NCI-H748 (cell line): ENCODE measurements around the gene CD14.

Experiments used
- DNase-seq: peaks from one replicate; lab custom pipeline; 2025; ENCODE audit not compliant: unreplicated experiment; lab: John Stamatoyannopoulos, UW

Gene CD14

GRCh38 chr5:140596321-140596741 is 36.6 kb downstream of the CD14 start:
- DNase-seq, result no peak

GRCh38 chr5:140595538-140596300 is 37.3 kb downstream of the CD14 start:
- no peak for DNase-seq

- DNase-seq, result no peak
Observed at GRCh38 chr5:140594169-140594568, 38.8 kb downstream of the CD14 start.

GRCh38 chr5:140593070-140593469 is 39.9 kb downstream of the CD14 start:
- DNase-seq, result peak; percentile 32

- DNase-seq, result no peak
Observed at GRCh38 chr5:140591747-140592372, 41.1 kb downstream of the CD14 start.

GRCh38 chr5:140590861-140591260 is 42.1 kb downstream of the CD14 start:
- no peak for DNase-seq

- no peak for DNase-seq
Observed at GRCh38 chr5:140588311-140589070, 44.5 kb downstream of the CD14 start.

GRCh38 chr5:140587495-140587894 is 45.5 kb downstream of the CD14 start:
- no peak for DNase-seq
